Stimulated activated CD8-positive, alpha-beta memory T cell treated with anti-CD3 and anti-CD28 coated beads, Interleukin-15, amount 100 ng/mL, for 48 hours (primary cell): ENCODE results near the gene EFCAB8.
"Not testable (repeated sequence)": the region's sequence is repeated elsewhere in the genome, so short reads cannot be mapped to it uniquely, and the experiment has no call there.

Experiments
- DNase-seq, 2 donors: peaks; one replicate each; pipeline ENCODE4 v3.0.0-alpha.2; 2020; ENCODE audit warnings: low read depth in 2 of 2

EFCAB8 gene

DNA sequence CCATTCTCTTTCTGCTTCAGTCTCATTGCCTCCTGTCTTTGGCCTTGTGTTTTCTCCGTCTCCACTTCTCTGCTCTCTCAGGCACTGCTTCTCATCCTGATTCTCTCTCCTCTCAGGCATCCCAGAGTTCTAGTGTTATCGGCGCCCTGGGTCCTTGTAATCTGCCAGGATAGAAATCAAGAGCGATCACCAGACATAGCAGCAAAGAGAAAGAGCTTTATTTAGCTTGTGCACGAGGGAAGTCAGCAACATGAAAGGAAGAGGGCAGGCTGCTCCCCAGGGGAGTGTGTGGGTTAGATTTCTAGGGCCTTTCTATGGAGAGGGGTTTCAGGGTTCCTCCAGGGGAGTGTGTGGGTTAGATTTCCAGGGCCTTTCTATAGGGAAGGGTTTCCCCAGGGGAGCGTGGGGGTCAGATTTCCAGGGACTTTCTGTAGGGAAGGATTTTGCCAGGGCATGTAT lies 113.0 kb downstream of the EFCAB8 start:
- DNase-seq: no peak

DNA sequence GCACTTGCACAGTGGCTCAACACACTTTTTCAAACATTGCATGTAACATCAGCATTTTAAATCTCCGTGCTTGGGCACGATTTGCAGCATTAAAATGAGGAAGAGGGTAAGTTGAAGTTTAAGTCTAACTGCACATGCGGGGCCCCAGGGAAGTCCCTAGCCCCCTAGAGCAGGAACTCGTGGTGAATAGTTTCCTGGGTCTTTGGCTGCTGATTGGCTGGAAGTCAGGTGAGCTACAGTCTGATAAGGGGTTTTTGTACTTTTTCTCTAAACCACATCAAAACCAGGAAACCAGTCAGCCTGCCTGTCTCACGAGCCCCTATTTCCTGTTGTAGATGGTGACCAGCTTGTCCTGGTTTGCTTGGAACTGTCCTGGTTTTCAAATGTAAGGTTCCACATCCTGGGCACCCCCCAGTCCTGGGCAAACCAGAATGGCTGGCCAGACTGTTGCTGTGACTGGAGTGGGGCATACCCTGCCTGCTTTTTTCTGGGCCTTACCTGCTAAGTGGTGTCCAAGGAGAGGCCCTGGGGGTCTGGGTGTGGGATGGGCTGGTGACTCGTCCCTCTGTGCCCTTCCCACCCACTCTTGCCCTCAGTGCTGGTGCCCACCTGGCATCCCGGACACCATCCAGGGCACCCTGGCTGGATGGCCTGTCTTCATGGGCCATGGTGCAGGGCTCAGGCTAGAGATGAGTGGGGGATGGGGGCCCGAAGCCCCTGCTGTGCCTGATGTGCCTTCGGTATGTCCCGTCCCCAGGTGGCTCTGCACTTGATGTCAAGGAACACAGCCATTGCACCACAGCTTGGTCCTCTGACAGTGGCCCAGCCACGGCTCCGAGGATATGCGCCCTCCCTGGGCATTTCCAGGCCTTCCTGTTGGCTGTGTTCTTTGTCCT lies 113.7 kb downstream of the EFCAB8 start:
- DNase-seq: peak; percentile 75 to 76

DNA sequence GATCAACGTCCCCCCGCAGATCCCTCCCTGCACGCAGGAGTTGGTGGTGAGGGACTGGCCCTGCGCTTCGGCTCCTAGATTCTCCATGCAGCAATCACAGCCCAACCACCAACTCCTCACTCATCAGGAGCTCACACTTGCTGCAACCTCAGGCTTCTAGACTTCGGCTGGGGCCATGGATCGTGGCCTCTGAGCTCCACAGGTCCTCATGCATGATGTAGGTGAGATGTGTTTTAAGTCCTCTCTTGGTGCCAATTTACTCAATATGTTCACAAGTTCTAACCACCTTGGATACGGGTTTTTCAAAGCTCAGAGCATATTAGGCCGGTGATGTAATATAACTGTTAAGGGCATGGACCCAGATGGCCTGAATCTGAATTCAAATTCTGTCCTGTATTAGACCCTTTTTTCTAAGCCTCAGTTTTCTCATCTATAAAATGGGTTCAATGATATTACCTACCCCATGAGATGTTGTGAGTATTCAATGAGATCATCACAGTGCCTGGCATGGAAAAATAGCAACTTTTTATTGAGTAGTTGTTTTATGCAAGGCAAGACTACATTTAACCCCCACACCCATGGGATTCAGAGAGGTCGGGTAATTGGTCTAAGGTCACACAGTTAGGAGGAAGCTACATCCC lies 114.5 kb downstream of the EFCAB8 start:
- no peak for DNase-seq

DNA sequence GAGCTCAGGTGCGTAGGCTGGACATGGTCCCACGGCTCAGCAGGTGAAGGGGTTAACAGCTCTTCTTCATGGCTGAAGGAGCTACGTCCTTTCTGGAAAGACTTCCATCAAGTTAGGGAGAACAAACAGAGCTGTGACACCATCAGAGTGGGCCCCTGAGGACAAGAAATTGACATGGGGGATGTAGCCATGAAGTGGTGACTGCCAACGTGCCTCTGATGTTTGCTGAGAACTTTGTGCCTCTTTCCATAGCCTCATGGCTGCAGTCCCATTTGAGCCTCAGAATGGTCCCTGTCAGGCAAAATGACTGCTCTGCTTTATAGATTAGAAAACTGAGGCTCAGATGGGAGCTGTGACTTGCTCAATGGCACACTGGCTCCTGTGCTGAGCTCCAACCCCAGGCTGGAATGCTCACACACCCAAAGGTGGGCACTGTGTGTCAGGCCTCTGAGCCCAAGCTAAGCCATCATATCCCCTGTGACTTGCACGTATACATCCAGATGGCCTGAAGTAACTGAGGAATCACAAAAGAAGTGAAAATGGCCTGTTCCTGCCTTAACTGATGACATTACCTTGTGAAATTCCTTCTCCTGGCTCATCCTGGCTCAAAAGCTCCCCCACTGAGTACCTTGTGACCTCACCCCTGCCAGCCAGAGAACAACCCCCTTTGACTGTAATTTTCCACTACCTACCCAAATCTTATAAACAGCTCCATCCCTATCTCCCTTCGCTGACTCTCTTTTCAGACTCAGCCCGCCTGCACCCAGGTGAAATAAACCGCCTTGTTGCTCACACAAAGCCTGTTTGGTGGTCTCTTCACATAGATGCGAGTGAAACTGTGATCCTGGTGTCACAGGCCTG lies 115.7 kb downstream of the EFCAB8 start:
- DNase-seq: not testable (repeated sequence)

DNA sequence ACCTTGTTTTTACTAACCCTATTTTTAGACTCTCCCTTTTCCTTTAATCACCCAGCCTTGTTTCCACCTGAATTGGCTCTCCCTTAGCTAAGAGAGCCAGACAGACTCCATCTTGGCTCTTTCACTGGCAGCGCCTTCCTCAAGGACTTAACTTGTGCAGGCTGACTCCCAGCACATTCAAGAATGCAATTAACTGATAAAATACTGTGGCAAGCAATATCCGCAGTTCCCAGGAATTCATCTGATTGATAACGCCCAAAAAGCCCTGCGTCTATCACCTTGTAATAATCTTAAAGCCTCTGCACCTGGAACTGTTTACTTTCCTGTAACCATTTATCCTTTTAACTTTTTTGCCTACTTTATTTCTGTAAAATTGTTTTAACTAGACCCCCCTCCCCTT lies 116.4 kb downstream of the EFCAB8 start:
- not testable (repeated sequence) for DNase-seq

DNA sequence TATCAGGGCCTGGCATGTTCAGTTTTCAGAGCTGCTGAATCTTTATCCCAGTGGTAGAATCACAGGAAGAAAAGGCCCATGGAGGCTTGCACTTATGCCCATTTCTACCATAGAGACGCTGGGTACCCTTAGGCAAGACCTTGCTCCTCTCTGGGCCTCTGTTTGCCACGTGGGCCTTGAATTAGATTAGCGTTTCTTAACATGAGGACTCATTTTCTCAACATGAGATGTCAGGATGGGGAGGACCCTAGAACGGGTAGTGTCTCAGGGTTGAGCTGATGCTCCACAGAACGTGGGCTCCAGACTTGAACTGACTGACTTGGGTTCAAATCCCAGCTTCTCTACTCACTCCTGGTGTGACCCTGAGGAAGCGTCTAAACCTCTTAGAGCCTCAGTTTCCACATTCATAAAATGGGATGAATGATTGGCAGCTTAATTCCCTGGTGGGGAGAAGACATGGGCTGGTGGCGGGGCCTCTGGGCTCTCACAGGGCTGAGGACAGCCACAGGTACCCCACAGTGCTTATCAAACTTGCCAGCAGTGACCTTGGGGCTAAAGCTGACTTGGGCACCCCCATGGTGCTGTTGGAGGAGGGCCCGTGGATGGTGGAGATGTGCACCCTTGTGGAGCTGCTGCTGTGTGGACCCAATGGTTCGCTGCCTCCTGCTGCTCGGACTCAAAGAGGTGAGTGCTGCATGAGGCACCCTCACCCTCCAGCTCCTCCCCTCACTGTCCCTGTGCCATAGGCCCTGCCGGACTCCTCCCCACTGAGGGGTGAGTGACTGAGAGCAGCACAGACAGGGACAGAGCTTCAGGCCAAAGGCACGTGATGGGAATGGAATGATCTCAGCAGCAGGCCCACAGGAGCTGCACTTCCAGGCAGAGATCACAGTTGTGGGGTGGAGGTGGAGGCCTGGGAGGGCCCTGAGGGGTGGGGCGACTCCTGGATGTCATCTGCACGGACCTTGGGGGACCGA lies 117.3 kb downstream of the EFCAB8 start:
- DNase-seq: no peak

DNA sequence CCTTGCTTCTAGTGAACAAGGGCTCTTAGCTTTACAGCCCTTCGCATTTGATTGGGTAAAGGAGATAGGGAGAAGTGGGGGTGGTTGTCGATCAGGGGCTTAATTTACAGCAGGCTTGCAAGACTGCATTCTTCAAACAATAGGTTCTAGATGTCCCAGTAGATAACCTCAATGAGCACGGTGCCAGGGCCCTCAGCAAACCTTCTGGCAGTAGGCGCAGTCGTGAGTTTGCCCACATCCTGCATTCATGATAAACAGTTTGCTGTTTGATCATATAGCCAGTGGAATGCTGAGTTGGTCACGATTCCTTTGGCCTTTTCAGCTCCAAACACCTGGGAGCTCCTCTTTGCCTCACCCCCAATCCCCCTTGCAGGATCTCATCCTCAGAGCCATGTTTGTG lies 118.0 kb downstream of the EFCAB8 start:
- DNase-seq: no peak

DNA sequence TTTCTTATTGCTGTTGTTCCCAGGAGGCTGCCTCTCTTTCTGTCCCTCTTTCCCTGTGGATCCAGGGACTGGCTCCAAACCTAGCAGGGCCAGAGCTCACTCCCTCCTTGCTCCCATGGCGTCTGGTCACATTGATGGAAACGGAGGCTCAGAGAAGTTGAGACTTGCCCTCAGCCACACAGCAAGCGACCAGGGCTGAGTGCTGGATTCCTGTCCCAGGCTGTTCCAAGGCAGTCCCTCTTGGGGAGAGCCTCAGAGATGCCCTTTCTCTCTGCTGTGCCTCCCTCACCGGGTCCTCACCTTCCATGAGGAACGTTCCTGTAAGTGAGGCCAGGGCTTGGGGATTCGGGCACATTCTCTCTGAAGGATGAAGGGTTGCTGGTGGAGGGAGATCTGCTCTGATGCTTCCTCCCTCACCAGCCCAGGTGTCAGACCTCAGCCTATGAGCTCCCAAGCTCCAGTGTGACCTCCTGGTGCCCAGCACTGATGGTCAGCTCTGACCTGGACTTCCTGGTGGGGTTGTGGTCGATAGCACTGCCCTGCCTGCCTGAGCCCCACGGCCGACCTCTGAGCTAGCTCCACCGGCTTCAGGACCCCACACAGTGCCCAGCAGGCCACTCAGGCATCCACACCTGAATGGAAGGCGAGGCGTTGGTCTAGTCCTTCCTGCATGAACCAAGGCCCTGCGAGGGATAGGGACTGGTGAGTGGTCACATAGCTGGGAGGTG lies 118.7 kb downstream of the EFCAB8 start:
- DNase-seq: no peak

DNA sequence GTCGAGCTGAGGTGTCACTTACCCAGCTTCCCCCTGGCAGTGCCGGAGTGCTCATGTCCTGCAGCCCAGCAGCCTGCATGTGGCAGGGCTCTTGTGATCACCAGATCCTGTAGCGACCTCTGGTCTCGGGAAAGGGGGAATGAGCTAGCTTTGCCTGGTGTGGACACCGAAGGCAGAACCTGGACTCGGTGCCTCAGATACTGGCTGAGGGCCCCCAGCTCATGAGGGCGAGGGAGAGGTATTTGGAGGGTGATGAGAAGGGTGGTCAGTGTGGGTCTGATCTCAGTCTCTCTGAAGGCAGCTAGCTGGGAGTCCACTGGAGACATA lies 119.2 kb downstream of the EFCAB8 start:
- DNase-seq: no peak

DNA sequence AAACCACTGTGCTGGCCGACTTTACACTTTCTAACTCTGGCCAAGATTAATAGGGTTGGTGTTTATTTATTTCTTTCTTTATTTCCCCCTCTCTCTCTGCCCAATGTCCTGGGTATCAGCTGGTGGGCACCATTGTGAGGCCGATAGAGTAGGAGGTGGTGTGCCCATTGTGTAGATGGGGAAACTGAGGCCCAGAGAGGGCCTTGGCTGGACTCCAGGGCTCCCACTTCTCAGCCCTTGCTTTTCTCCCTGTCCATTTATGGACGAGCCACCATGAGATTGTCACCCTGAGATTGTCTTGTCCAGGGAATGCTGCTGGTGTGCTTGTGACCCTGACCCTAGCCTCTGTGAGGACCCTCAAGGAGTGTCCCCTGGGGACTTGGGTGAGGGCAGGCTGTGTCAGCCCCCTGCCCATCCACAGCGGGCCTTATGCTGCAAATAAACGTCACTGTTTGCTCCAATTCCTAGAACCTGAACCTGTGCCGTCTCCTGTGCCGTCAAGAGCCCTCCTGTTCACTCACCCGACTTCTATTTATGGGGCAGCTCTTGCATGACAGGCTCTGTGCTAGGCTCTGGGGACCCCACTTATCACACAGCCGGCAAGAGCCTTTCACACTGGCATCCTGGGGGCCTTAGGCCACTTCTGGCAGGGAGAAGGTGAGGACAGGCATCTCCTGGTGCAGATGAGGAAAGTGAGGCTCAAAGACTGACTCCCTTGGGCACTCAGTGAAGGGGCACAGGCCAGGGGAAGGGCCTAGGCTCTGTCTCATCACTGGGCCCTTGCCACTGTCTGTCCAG lies 120.7 kb downstream of the EFCAB8 start:
- DNase-seq: no peak

DNA sequence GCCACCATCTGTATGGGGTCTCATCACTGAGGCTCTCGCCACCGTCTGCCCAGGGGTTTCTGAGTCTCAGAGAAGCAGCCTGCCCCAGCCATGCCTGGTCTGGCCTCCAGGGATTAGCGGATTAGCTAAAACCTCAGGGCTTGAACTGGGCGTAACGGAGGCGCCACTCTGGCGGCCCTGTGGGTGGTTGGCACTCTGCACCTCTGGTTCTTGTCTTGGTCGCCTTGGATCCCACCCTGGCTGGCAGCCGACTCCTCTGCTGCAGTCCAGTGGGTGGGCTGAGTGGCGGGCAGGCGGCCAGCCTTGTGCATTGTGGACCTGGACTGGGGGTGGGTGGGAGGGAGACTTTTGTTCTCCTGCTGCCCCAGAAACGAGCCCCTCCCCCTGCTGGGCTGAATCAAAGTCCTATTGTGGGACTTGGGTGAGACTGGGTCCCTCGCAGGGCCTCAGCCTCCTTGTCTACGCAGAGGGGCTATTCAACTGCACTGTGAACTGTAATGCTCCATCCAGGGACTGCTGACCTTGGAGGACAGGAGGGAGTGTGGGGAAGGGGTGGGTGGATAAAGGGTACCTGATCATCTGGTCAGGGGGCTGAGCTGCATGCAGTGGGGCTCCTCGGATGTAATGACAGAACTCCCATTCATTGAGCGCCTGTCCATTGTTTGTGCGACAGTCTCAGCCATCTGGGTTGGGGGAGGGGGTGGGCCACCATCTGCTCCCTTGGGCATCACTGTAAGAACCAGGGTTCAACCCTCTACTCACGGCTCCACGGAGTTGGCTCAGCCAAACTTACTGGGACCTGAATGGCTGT lies 121.6 kb downstream of the EFCAB8 start:
- DNase-seq: no peak

DNA sequence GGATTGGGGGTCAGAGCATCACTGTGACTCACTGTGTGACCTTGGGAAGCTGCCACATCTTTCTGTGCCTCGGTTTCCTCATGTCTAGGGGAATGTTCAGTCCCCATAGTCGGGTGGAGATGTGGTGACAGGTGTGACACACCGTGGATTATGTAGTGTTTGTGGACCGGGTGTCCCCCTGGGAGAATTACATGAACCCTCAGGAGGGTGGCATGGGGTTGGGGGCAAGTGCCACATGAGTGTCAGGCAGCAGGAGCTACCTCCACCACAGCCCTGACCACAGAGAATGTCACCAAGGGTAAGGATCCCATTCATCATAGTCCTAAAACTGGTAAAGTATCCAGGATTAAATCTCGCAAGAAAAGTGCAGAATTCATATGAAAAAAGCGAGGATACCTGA lies 122.3 kb downstream of the EFCAB8 start:
- DNase-seq: no peak

DNA sequence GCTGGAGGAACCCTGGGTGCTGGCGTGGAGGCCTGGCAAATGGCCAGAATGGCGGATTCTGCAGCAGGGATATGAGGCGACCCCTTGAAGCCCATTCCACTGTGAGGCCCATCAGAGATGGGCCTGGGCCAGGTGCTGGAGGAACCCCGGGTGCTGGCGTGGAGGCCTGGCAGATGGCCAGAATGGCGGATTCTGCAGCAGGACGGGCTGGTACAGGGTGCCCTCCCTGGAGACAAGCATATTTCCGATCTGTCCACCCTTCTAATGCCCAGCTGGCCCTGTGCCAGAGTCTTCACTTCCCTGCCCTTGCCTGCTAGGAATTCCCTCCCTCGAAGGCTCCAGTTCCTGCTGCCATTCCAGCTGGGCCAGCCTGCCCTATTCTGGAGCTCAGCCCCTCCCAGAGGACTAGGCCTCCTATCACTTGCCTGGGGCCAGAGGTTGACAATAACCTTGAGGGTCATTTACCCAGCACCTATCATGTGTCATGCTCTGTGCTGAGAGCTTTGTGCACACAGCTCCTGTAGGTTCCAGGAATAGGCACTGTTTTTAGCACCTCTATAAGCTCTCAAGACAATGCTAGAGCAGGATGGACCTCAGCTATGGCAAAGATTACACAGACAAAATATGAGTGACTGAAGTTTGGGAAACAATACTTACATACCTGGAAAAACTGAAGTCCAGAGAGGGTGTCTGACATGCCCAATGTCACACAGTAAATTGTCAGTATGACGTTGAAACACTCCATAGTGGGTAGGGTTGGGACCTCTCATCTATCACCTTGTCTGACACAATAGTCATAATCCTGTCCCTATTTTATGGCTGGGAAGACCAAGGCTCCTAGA lies 124.1 kb downstream of the EFCAB8 start:
- no peak for DNase-seq

DNA sequence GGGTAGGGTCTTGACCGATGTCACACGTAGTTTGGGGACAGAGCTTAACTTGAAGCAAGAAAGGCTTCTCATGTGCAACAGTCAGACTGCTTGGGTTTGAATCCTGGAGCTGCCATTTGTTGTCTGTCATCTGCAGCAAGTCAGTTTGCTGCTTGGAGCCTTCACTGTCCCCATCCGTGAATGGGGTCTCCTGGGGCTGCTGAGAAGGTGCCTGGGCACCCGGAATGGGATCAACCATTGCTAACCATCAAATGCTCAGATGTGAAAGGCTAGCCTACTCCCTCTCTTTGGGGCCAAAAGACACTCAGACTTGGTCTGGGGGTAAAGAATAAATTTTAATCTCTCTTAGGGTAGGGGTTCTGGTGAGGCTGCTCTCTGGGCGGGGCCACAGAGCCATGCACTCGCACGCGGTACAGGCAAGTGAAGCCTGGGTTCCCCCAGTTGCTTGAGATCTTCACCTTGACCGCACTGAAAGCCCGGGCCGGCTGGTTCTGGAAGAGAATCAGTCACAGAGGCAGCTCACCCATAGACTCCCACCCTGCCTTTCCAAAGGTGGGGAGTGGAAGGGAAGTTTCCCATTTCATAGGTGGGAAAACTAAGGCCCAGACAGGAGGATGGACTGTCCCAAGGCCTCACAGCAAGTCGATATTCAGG lies 124.9 kb downstream of the EFCAB8 start:
- no peak for DNase-seq

DNA sequence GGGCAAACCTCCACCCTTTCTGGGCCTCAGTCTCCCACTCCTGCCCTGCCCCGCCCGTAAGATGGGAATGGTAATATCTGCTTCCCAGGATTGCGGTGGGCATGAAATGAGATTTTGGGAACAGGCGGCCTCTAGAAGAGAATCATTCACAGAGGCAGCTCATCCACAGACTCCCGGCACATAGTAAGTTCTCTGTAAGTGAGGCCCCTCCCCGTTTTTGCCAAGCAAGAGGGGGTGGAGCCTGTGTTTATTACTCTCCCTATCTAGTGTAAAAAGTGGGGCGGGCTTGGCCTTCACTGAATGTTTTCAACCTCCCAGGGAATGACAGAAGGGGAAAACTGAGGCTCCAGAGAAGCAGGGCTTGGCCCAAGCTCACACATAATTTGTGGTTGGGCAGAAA lies 125.5 kb downstream of the EFCAB8 start:
- DNase-seq: no peak

DNA sequence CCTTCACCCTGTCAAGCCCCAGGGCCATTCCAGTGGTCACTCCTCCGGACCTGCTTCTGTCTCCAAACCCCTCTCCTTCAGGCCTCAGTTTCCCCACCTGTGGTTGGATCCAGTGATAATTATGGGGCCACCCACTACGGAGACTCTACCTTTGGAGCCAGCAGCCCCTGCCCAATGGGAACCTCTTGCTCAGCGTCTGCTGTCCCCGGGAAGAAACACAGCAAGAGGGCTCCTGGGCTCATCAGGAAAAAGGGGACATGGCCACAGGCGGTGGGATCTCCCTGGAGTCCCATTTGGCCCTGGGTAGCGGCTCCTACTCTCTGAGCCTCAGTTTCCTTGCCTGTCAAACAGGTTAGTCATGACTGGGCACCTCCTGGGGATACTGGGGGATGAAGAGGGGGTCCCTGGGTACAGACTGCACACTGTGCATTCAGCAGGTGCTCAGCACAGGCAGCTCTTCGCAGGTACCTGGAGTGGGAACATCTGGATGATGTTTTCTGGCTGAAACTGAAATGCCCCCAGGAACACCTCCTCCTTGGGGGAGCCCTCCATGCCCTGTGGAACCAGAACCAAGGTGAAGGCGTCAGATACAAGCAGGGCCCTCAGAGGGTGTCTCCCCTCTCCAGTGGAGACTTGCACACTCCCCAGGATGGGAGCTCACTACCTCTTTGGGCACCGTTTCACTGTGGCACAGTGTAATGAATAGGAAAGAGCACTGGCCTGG lies 126.1 kb downstream of the EFCAB8 start:
- no peak for DNase-seq

DNA sequence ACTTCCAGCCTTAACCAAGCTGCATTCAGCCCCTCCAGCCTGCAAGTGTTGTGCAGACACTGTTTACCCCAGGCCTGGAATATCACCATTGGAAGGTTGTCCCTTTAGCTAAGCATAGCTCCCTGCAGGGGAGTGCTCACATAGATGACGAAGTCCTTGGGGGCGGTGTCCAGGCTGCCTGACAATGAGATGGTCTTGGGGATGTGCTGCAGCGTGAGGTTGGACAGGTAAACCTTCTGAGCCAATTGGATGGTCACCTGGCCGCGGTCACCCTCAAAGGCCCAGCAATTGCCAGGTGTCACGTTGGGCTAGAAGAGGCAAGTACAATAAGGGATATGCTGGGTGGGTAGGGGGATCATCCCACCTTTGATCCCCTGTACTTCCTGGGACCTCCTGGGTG lies 126.9 kb downstream of the EFCAB8 start:
- no peak for DNase-seq
